HCT116 (cell line): ENCODE results near the gene IFNLR1. TPM values are rescaled to one million over a fixed set of nuclear protein-coding genes. Genes with fewer than 3 reads are reported as not detected.

ENCODE experiments used
- ATAC-seq: fragments of 200-7000 bp; cut with Tn5 transposase; 2 replicates; pipeline ENCODE4 v1.9.1; 2020; ENCODE audit warnings: mild to moderate bottlenecking, moderate library complexity
- BruUV-seq: library from RNA; stranded (reverse); fragments of 400-500 nt; replicated peaks from 2 replicates; lab custom pipeline; 2021; lab: Mats Ljungman, UMichigan
- CTCF ChIA-PET: fragments of 300-600 bp; sonication (Branson Sonifier 250); formaldehyde crosslinking; loops from one replicate; lab custom pipeline; 2021; ENCODE audit warnings: antibody characterized with exemption; lab: Charles Lee
- POLR2A ChIA-PET: fragments of 300-600, 350-600 bp; sonication (Branson Sonifier 250); formaldehyde crosslinking; loops from one replicate; lab custom pipeline; 2021; ENCODE audit warnings: antibody characterized with exemption; lab: Charles Lee
- RAD21 ChIA-PET, 2 experiments: fragments of 300-600 bp; sonication (Branson Sonifier 250); formaldehyde crosslinking; loops; one replicate each; lab custom pipeline; 2023; ENCODE audit warnings: low total read pairs in 2 of 2; ENCODE audit not compliant: uncharacterized antibody in 2 of 2, unreplicated experiment in 2 of 2, low non-redundant PET in 1 of 2; lab: Charles Lee
- DNase-seq: peaks from one replicate; pipeline ENCODE4 v3.0.0-alpha.2; 2010; ENCODE audit warnings: low read depth, low spot score
- H2AFZ ChIP-seq: fragments of 200-600 bp; shearing (Covaris generic), sonication (generic); 2 replicates; pipeline ENCODE4 v1.6.1; 2017; ENCODE audit warnings: low read depth, mixed run types, mixed read lengths, antibody characterized with exemption, low read length; ENCODE audit not compliant: poor library complexity, severe bottlenecking
- H3K27ac ChIP-seq: 2 replicates; pipeline ENCODE4 v1.5.1; 2012; ENCODE audit warnings: low read depth, low read length
- H3K27me3 ChIP-seq: fragments of 200-600 bp; sonication (generic); 2 replicates; pipeline ENCODE4 v1.6.1; 2016; ENCODE audit warnings: mixed run types, low read length, mixed read lengths; ENCODE audit not compliant: insufficient read depth
- H3K36me3 ChIP-seq, 2 experiments: fragments of 200-500 bp in 1 of 2; fragments of 200-600 bp in 1 of 2; sonication (Bioruptor generic) in 1 of 2; sonication (generic) in 1 of 2; 2 replicates each; pipeline versions ENCODE4 v1.5.1 to v1.6.1; 2014 to 2016; ENCODE audit warnings: low read length in 2 of 2, inconsistent platforms in 1 of 2, mixed read lengths in 1 of 2, mixed run types in 1 of 2; ENCODE audit not compliant: insufficient read depth in 2 of 2, control insufficient read depth in 1 of 2
- H3K4me1 ChIP-seq, 2 experiments: fragments of 200-600 bp in 1 of 2; sonication (generic) in 1 of 2; 2 replicates each; pipeline versions ENCODE4 v1.5.1 to v1.6.1; 2012 to 2017; ENCODE audit warnings: low read length in 2 of 2, inconsistent platforms in 1 of 2, mild to moderate bottlenecking in 1 of 2, mixed read lengths in 1 of 2, mixed run types in 1 of 2, moderate library complexity in 1 of 2; ENCODE audit not compliant: insufficient read depth in 2 of 2, control insufficient read depth in 1 of 2
- H3K4me2 ChIP-seq: fragments of 200-600 bp; sonication (generic); 2 replicates; pipeline ENCODE4 v1.6.1; 2017; ENCODE audit warnings: mixed run types, low read length, mixed read lengths
- H3K4me3 ChIP-seq, 2 experiments: fragments of 200-600 bp in 1 of 2; sonication (generic) in 1 of 2; replicated peaks in 1 of 2; 2 replicates each; pipeline ENCODE4 v1.5.1; 2011 to 2016; ENCODE audit warnings: low read length in 2 of 2, control low read depth in 1 of 2, low read depth in 1 of 2, mild to moderate bottlenecking in 1 of 2, mixed read lengths in 1 of 2, mixed run types in 1 of 2
- H3K79me2 ChIP-seq: fragments of 200-600 bp; sonication (generic); 2 replicates; pipeline ENCODE4 v1.6.1; 2017; ENCODE audit warnings: mild to moderate bottlenecking, mixed run types, low read length, moderate library complexity, mixed read lengths; ENCODE audit not compliant: insufficient read depth
- H3K9ac ChIP-seq: fragments of 200-600 bp; sonication (generic); 2 replicates; pipeline ENCODE4 v1.6.1; 2016; ENCODE audit warnings: low read length, mixed read lengths
- H3K9me2 ChIP-seq: fragments of 200-600 bp; sonication (generic), shearing (Covaris generic); 2 replicates; pipeline ENCODE4 v1.6.1; 2017; ENCODE audit warnings: mixed run types, mild to moderate bottlenecking, moderate library complexity; ENCODE audit not compliant: insufficient read depth
- H3K9me3 ChIP-seq, 2 experiments: fragments of 200-500 bp in 1 of 2; fragments of 200-600 bp in 1 of 2; sonication (Bioruptor generic) in 1 of 2; sonication (generic) in 1 of 2; 2 replicates each; pipeline ENCODE4 v1.6.1; 2014 to 2017; ENCODE audit warnings: low read length in 2 of 2, mixed read lengths in 2 of 2, inconsistent platforms in 1 of 2, low read depth in 1 of 2, mild to moderate bottlenecking in 1 of 2, mixed run types in 1 of 2, moderate library complexity in 1 of 2; ENCODE audit not compliant: control insufficient read depth in 1 of 2, insufficient read depth in 1 of 2
- H4K20me1 ChIP-seq: fragments of 200-600 bp; sonication (generic), shearing (Covaris generic); 2 replicates; pipeline ENCODE4 v1.6.1; 2017; ENCODE audit warnings: mixed run types, mild to moderate bottlenecking, moderate library complexity; ENCODE audit not compliant: insufficient read depth
- CTCF ChIP-seq, 3 experiments: fragments of 200-600 bp in 1 of 3; sonication (generic) in 1 of 3; IDR thresholded peaks in 2 of 3; conservative IDR thresholded peaks in 1 of 3; 2 replicates each; pipeline ENCODE4 v1.5.1; 2012 to 2017; ENCODE audit warnings: low read depth in 2 of 3, low read length in 2 of 3, antibody characterized with exemption in 1 of 3, borderline replicate concordance in 1 of 3, control low read depth in 1 of 3, mild to moderate bottlenecking in 1 of 3, mixed read lengths in 1 of 3, mixed run types in 1 of 3, moderate library complexity in 1 of 3; ENCODE audit not compliant: insufficient read depth in 1 of 3
- EGR1 ChIP-seq: IDR thresholded peaks from 2 replicates; pipeline ENCODE4 v1.6.1; 2012; ENCODE audit warnings: low read depth
- ELF1 ChIP-seq: IDR thresholded peaks from 2 replicates; pipeline ENCODE4 v1.6.1; 2012; ENCODE audit warnings: low read depth, borderline replicate concordance
- EZH2 ChIP-seq: fragments of 200-600 bp; sonication (generic); IDR thresholded peaks from 2 replicates; pipeline ENCODE4 v1.6.1; 2017; ENCODE audit warnings: antibody characterized with exemption, mixed run types
- EZH2phosphoT487 ChIP-seq: fragments of 200-600 bp; IDR thresholded peaks from 2 replicates; pipeline ENCODE4 v1.6.1; 2018; ENCODE audit warnings: antibody characterized with exemption, borderline replicate concordance
- POLR2A ChIP-seq: IDR thresholded peaks from 2 replicates; pipeline ENCODE4 v1.7.0; 2011; ENCODE audit warnings: borderline replicate concordance; ENCODE audit not compliant: insufficient read depth, insufficient read length; ENCODE audit errors: extremely low read depth
- RAD21 ChIP-seq: IDR thresholded peaks from 2 replicates; pipeline ENCODE4 v1.6.1; 2012; ENCODE audit warnings: low read depth, mild to moderate bottlenecking
- REST ChIP-seq: IDR thresholded peaks from 2 replicates; pipeline ENCODE4 v1.6.1; 2012; ENCODE audit warnings: low read depth
- SIN3A ChIP-seq: IDR thresholded peaks from 2 replicates; pipeline ENCODE4 v1.6.1; 2012; ENCODE audit warnings: low read depth
- SP1 ChIP-seq: IDR thresholded peaks from 2 replicates; pipeline ENCODE4 v1.6.1; 2012; ENCODE audit warnings: low read depth
- SRF ChIP-seq: IDR thresholded peaks from 2 replicates; pipeline ENCODE4 v1.6.1; 2012; ENCODE audit warnings: low read depth
- YY1 ChIP-seq: IDR thresholded peaks from 2 replicates; pipeline ENCODE4 v1.6.1; 2011; ENCODE audit warnings: low read length, low read depth, moderate library complexity, mild to moderate bottlenecking; ENCODE audit not compliant: insufficient replicate concordance; ENCODE audit errors: extremely low read depth
- ZFX ChIP-seq: fragments of 450-650 bp; IDR thresholded peaks from 2 replicates; pipeline ENCODE4 v1.6.1; 2017
- intact Hi-C: fragments of 100-400 bp; cut with micrococcal nuclease; formaldehyde crosslinking; loops from 2 replicates; pipeline ENCODE4 v1.10.0; 2022
- total RNA-seq: library from RNA; stranded (reverse); gene quantifications from one replicate; pipeline ENCODE4 v1.2.1, GENCODE V29; 2021; ENCODE audit not compliant: unreplicated experiment

Gene IFNLR1
- total RNA-seq, 1 experiment from 2014 or later = 7.6 TPM

GRCh38 chr1:24119489-24119858 lies 67.6 kb downstream of the IFNLR1 start:
- no peak overlapping the region for H3K27ac ChIP-seq

GRCh38 chr1:24118410-24119242 lies 68.5 kb downstream of the IFNLR1 start:
- ChIA-PET RAD21 (no interaction called here), POLR2A (no interaction called here), CTCF (interaction anchor here (1.4 kb wide), 1 partner anchor 32 kb away, joined by 6 read pairs; no protein-coding TSS in a partner anchor)
- H3K9ac ChIP-seq = no peak overlapping the region
- H3K9me3 ChIP-seq = no peaks in the 10 kb centered on the region
- H3K36me3 ChIP-seq = no peaks in the 10 kb centered on the region
- H3K79me2 ChIP-seq = no peaks in the 10 kb centered on the region
- H3K4me3 ChIP-seq = no peak overlapping the region
- H3K27me3 ChIP-seq = no peaks in the 10 kb centered on the region
- DNase-seq = no peak
- H3K27ac ChIP-seq = no peak overlapping the region
- no peaks in the 10 kb centered on the region for H4K20me1 ChIP-seq
- intact Hi-C loops = no loop called here
- H3K4me2 ChIP-seq = no peak overlapping the region; the same call in 1 of the 2 replicates
- H2AFZ ChIP-seq = no peak overlapping the region
- BruUV-seq = no TSS peak
- peaks cover 5 to 18% of the 10 kb centered on the region in 2 experiments for H3K4me1 ChIP-seq
- TF ChIP-seq YY1 = no peak
- TF ChIP-seq ZFX = no peak
- no peak for TF ChIP-seq CTCF (IDR thresholded peaks at IDR 0.05 in 2 of 3, conservative IDR thresholded peaks at IDR 0.05 in 1 of 3; ENCODE audit: borderline replicate concordance in 1 of 3, insufficient read depth in 1 of 3, low read depth in 2 of 3, low read length in 2 of 3)
- no peak for TF ChIP-seq EGR1
- TF ChIP-seq EZH2phosphoT487 = no peak
- no peak for TF ChIP-seq SRF
- TF ChIP-seq RAD21 = no peak
- no peak for TF ChIP-seq REST
- no peak for TF ChIP-seq EZH2
- no peak for TF ChIP-seq SP1
- TF ChIP-seq SIN3A = no peak
- TF ChIP-seq ELF1 = no peak
- TF ChIP-seq POLR2A = no peak
- H3K9me2 ChIP-seq = no peaks in the 10 kb centered on the region
- no peak for ATAC-seq

More at GRCh38 chr1:24119489-24119858, 67.6 kb downstream of the IFNLR1 start:
- ChIA-PET CTCF (no interaction called here), RAD21 (no interaction called here), POLR2A (no interaction called here)
- H3K9me2 ChIP-seq = no peaks in the 10 kb centered on the region
- intact Hi-C loops = no loop called here
- no peak for TF ChIP-seq ELF1
- H3K36me3 ChIP-seq = no peaks in the 10 kb centered on the region
- H3K79me2 ChIP-seq = no peaks in the 10 kb centered on the region
- H3K9ac ChIP-seq = no peak overlapping the region
- H3K4me1 ChIP-seq = peaks cover 5 to 18% of the 10 kb centered on the region in 2 experiments
- no peak overlapping the region for H3K4me2 ChIP-seq
- H3K4me3 ChIP-seq = no peak overlapping the region
- H4K20me1 ChIP-seq = no peaks in the 10 kb centered on the region
- H3K9me3 ChIP-seq = no peaks in the 10 kb centered on the region
- DNase-seq (no peak), ATAC-seq (no peak)
- H2AFZ ChIP-seq = no peak overlapping the region
- BruUV-seq = no TSS peak
- H3K27me3 ChIP-seq = no peaks in the 10 kb centered on the region
